Activated naive CD8-positive, alpha-beta T cell treated with anti-CD3 and anti-CD28 coated beads, Interleukin-2, amount 50 U/mL, for 16 hours (primary cell): ENCODE data around the gene GMPPA.

ENCODE experiments used
- DNase-seq: peaks from one replicate; pipeline ENCODE4 v3.0.0-alpha.2; 2020; ENCODE audit warnings: low read depth, low spot score

GMPPA gene

GRCh38 chr2:219467736-219468075 is 31.0 kb upstream of the GMPPA start:
- no peak for DNase-seq

- DNase-seq = no peak
Measured at GRCh38 chr2:219468410-219469185, 30.1 kb upstream of the GMPPA start.

GRCh38 chr2:219469186-219469724 is 29.4 kb upstream of the GMPPA start:
- DNase-seq = no peak

- DNase-seq = no peak
Measured at GRCh38 chr2:219470429-219470828, 28.3 kb upstream of the GMPPA start.

GRCh38 chr2:219471476-219472371 is 27.0 kb upstream of the GMPPA start:
- no peak for DNase-seq

- DNase-seq = no peak
Measured at GRCh38 chr2:219472629-219473187, 26.0 kb upstream of the GMPPA start.

- no peak for DNase-seq
Measured at GRCh38 chr2:219473511-219473910, 25.2 kb upstream of the GMPPA start.

- DNase-seq = no peak
Measured at GRCh38 chr2:219474285-219475060, 24.2 kb upstream of the GMPPA start.

- no peak for DNase-seq
Measured at GRCh38 chr2:219475278-219475677, 23.4 kb upstream of the GMPPA start.

- peak; percentile 20 for DNase-seq
Measured at GRCh38 chr2:219475697-219476651, 22.7 kb upstream of the GMPPA start.

GRCh38 chr2:219476652-219477151 is 22.0 kb upstream of the GMPPA start:
- no peak for DNase-seq

GRCh38 chr2:219477179-219477578 is 21.5 kb upstream of the GMPPA start:
- DNase-seq = no peak

GRCh38 chr2:219477815-219478214 is 20.9 kb upstream of the GMPPA start:
- no peak for DNase-seq

- no peak for DNase-seq
Measured at GRCh38 chr2:219478916-219479315, 19.8 kb upstream of the GMPPA start.

GRCh38 chr2:219480004-219480403 is 18.7 kb upstream of the GMPPA start:
- no peak for DNase-seq

GRCh38 chr2:219482674-219483405 is 15.9 kb upstream of the GMPPA start:
- no peak for DNase-seq

GRCh38 chr2:219483451-219484342 is 15.0 kb upstream of the GMPPA start:
- DNase-seq = no peak
